Vagina (tissue), 2 donors: ENCODE results near the gene RYR2.

Experiments used
- CTCF ChIP-seq, 3 experiments: fragments of 450-650 bp in 2 of 3; fragments of 200-600 bp in 1 of 3; sonication (generic) in 1 of 3; IDR thresholded peaks; one replicate each; pipeline ENCODE4 v1.5.1; 2017 to 2019; ENCODE audit warnings: antibody characterized with exemption in 3 of 3, mild to moderate bottlenecking in 2 of 3, moderate library complexity in 2 of 3
- POLR2A ChIP-seq, 2 donors: fragments of 450-650 bp; IDR thresholded peaks; one replicate each; pipeline ENCODE4 v1.6.1; 2017; ENCODE audit warnings: antibody characterized with exemption in 2 of 2, mild to moderate bottlenecking in 2 of 2, moderate library complexity in 2 of 2
- POLR2AphosphoS5 ChIP-seq, 2 donors: sonication (generic); formaldehyde crosslinking; IDR thresholded peaks; one replicate each; pipeline ENCODE4 v1.9.0; 2017; ENCODE audit warnings: antibody characterized with exemption in 2 of 2, mild to moderate bottlenecking in 2 of 2, low read depth in 1 of 2; ENCODE audit not compliant: insufficient read depth in 1 of 2

- no peak for TF ChIP-seq CTCF (IDR thresholded peaks at IDR 0.05)
- no peak for TF ChIP-seq POLR2AphosphoS5 (IDR thresholded peaks at IDR 0.05; ENCODE audit: insufficient read depth in 1 of 2, low read depth in 1 of 2)
- TF ChIP-seq POLR2A (IDR thresholded peaks at IDR 0.05) = no peak
Observed at GRCh38 chr1:237119091-237119490, 77.1 kb downstream of the RYR2 start.
